OCI-LY7 (cell line): ENCODE data around the gene FGD4. TPM values are rescaled to one million over a fixed set of nuclear protein-coding genes. Genes with fewer than 3 reads are reported as not detected.

ENCODE experiments used
- BruUV-seq: library from RNA; stranded (reverse); fragments of 400-500 nt; replicated peaks from 2 replicates; lab custom pipeline; 2021; lab: Mats Ljungman, UMichigan
- CTCF ChIA-PET: fragments of 300-600 bp; sonication (Branson Sonifier 250); formaldehyde crosslinking; loops from one replicate; lab custom pipeline; 2022; ENCODE audit warnings: antibody characterized with exemption; ENCODE audit not compliant: unreplicated experiment; lab: Charles Lee
- POLR2A ChIA-PET: fragments of 300-600 bp; sonication (Branson Sonifier 250); formaldehyde crosslinking; loops from one replicate; lab custom pipeline; 2022; ENCODE audit warnings: antibody characterized with exemption; lab: Charles Lee
- DNase-seq: peaks from one replicate; pipeline ENCODE4 v3.0.0-alpha.2; 2015; ENCODE audit warnings: low spot score
- H2AFZ ChIP-seq: fragments of 200-600 bp; sonication (generic), shearing (Covaris generic); 2 replicates; pipeline ENCODE4 v1.6.1; 2014; ENCODE audit warnings: mild to moderate bottlenecking, antibody characterized with exemption, low read length, moderate library complexity
- H3K27ac ChIP-seq: fragments of 200-600 bp; sonication (generic); 2 replicates; pipeline ENCODE4 v1.5.1; 2014; ENCODE audit warnings: mixed run types, low read depth, mild to moderate bottlenecking, moderate library complexity, low read length, inconsistent platforms; ENCODE audit not compliant: poor library complexity, severe bottlenecking
- H3K36me3 ChIP-seq: fragments of 200-600 bp; sonication (generic); 2 replicates; pipeline ENCODE4 v1.6.1; 2014; ENCODE audit warnings: mild to moderate bottlenecking, antibody characterized with exemption, low read length, moderate library complexity, mixed read lengths; ENCODE audit not compliant: insufficient read depth
- H3K4me1 ChIP-seq: fragments of 200-600 bp; sonication (generic); 2 replicates; pipeline ENCODE4 v1.5.1; 2014; ENCODE audit warnings: mild to moderate bottlenecking, low read length; ENCODE audit not compliant: insufficient read depth, poor library complexity, severe bottlenecking
- H3K4me2 ChIP-seq: fragments of 200-600 bp; sonication (generic); 2 replicates; pipeline ENCODE4 v1.6.1; 2014; ENCODE audit warnings: mild to moderate bottlenecking, low read length
- H3K4me3 ChIP-seq: fragments of 200-600 bp; sonication (generic); 2 replicates; pipeline ENCODE4 v1.5.1; 2014; ENCODE audit warnings: mild to moderate bottlenecking, low read depth, low read length; ENCODE audit not compliant: poor library complexity, severe bottlenecking
- H3K79me2 ChIP-seq: fragments of 200-600 bp; sonication (generic); 2 replicates; pipeline ENCODE4 v1.6.1; 2016; ENCODE audit warnings: low read depth, mild to moderate bottlenecking, low read length, moderate library complexity, mixed read lengths; ENCODE audit not compliant: insufficient read depth
- H3K9me2 ChIP-seq: fragments of 200-600 bp; sonication (generic); 2 replicates; pipeline ENCODE4 v1.6.1; 2016; ENCODE audit warnings: mild to moderate bottlenecking, low read length, mixed read lengths; ENCODE audit not compliant: insufficient read depth
- H3K9me3 ChIP-seq: fragments of 200-600 bp; sonication (generic); 2 replicates; pipeline ENCODE4 v1.6.1; 2014; ENCODE audit warnings: mild to moderate bottlenecking, mixed run types, low read length, mixed read lengths
- H4K20me1 ChIP-seq: fragments of 200-600 bp; sonication (generic); 2 replicates; pipeline ENCODE4 v1.6.1; 2014; ENCODE audit warnings: mild to moderate bottlenecking, antibody characterized with exemption, low read length, moderate library complexity, mixed read lengths; ENCODE audit not compliant: insufficient read depth
- EZH2phosphoT487 ChIP-seq: fragments of 200-600 bp; sonication (generic); IDR thresholded peaks from 2 replicates; pipeline ENCODE4 v1.6.1; 2018; ENCODE audit warnings: low read depth, borderline replicate concordance, mild to moderate bottlenecking, mixed run types, antibody characterized with exemption, low read length, moderate library complexity, mixed read lengths
- intact Hi-C: fragments of 100-400 bp; cut with micrococcal nuclease; formaldehyde crosslinking; loops from one replicate; pipeline ENCODE4 v1.10.0; 2022; ENCODE audit not compliant: unreplicated experiment
- total RNA-seq, 2 experiments: library from RNA; depleted of rRNA in 1 of 2; stranded (reverse); fragments of >200 nt in 1 of 2; shearing (Covaris generic) in 1 of 2; gene quantifications; 2 replicates each; pipeline ENCODE4 v1.2.3, GENCODE V29; 2014 to 2022
- TF ChIP-seq, protein P1 (sequence below): fragments of 200-600 bp; sonication (generic); conservative IDR thresholded peaks from 2 replicates; pipeline ENCODE4 v1.5.1; 2014; ENCODE audit warnings: mild to moderate bottlenecking, antibody characterized with exemption, low read length, moderate library complexity, mixed read lengths

Gene FGD4
- total RNA-seq, 2 experiments from 2014 or later, result 14.9 to 19.3 TPM

GRCh38 chr12:32470936-32471470 is 71.6 kb downstream of the FGD4 start:
- H3K79me2 ChIP-seq, result no peaks in the 10 kb centered on the region
- peaks cover 50% of the 10 kb centered on the region for H3K4me1 ChIP-seq
- no TSS peak for BruUV-seq
- no peak for DNase-seq
- H4K20me1 ChIP-seq, result no peaks in the 10 kb centered on the region
- H3K36me3 ChIP-seq, result peaks cover 7% of the 10 kb centered on the region; the same call in 1 of the 2 replicates
- ChIA-PET CTCF (no interaction called here), POLR2A (interaction anchor here (0.8 to 1.1 kb wide), 3 partner anchors 8 to 13 kb away, joined by 3 to 6 read pairs (median 4); no protein-coding TSS in a partner anchor)
- no peaks in the 10 kb centered on the region for H3K9me3 ChIP-seq
- no peaks in the 10 kb centered on the region for H3K9me2 ChIP-seq
- intact Hi-C loops, result no loop called here
- H3K27ac ChIP-seq, result no peak overlapping the region
- no peak overlapping the region for H3K4me3 ChIP-seq
- H2AFZ ChIP-seq, result no peak overlapping the region
- TF ChIP-seq, protein P1, sequence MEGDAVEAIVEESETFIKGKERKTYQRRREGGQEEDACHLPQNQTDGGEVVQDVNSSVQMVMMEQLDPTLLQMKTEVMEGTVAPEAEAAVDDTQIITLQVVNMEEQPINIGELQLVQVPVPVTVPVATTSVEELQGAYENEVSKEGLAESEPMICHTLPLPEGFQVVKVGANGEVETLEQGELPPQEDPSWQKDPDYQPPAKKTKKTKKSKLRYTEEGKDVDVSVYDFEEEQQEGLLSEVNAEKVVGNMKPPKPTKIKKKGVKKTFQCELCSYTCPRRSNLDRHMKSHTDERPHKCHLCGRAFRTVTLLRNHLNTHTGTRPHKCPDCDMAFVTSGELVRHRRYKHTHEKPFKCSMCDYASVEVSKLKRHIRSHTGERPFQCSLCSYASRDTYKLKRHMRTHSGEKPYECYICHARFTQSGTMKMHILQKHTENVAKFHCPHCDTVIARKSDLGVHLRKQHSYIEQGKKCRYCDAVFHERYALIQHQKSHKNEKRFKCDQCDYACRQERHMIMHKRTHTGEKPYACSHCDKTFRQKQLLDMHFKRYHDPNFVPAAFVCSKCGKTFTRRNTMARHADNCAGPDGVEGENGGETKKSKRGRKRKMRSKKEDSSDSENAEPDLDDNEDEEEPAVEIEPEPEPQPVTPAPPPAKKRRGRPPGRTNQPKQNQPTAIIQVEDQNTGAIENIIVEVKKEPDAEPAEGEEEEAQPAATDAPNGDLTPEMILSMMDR, result no peak
- TF ChIP-seq EZH2phosphoT487, result no peak
- H3K4me2 ChIP-seq, result no peak overlapping the region

DNA sequence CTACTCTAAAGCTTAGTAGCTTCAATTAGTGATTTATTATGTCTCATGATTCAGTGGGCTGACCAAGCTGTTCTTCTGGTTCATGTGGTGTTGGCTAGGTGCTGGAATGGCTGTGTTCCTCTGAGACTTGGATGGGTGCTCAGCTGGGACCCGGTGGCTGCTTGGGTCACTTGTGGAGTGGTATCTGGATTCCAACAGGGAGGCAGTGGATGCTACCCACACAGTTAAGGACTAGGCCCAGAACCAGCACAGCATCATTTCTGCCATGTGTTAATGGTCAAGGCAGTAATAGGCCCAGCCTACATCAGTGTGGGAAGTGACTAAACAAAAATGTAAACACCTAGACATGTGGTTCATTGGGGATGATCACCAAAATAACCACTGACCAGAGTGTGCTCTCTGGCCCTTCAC is 72.2 kb downstream of the FGD4 start:
- Histone ChIP-seq H3K27ac (no peak overlapping the region), H4K20me1 (no peaks in the 10 kb centered on the region), H3K4me3 (no peak overlapping the region), H3K79me2 (no peaks in the 10 kb centered on the region), H3K36me3 (0 out of 2 replicates have a peak, but pooled peaks cover 2% of the 10 kb centered on the region), H3K4me1 (peaks cover 53% of the 10 kb centered on the region), H3K9me3 (no peaks in the 10 kb centered on the region), H3K9me2 (no peaks in the 10 kb centered on the region), H2AFZ (no peak overlapping the region), H3K4me2 (no peak overlapping the region)
- ChIA-PET POLR2A (interaction anchor here (0.8 to 1.1 kb wide), 2 partner anchors 7 to 13 kb away, joined by 3 to 6 read pairs; no protein-coding TSS in a partner anchor), CTCF (no interaction called here)
- intact Hi-C loops, result no loop called here
- no TSS peak for BruUV-seq
- no peak for TF ChIP-seq EZH2phosphoT487
- TF ChIP-seq, protein P1, result no peak
- no peak for DNase-seq

DNA sequence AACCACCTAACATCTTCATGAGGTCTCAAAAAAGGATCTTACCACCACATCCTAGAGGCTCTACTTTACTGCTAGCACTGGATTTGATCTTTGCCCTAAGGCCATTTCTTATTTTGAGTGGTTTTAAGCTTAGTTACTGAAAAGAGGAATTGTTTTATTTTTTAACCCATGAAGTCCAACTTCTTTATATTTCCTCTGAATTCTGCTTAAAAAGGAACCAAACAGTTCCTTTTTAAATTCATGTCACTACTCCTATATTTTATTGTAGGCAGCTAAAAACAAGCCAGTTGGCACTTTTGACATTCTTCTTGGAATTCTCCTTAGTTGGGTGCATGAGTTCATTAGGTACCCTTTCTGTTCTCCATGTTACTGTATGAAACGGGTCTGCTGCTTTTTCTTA is 76.4 kb downstream of the FGD4 start:
- Histone ChIP-seq H3K9me2 (no peaks in the 10 kb centered on the region), H3K79me2 (no peaks in the 10 kb centered on the region), H3K4me3 (no peak overlapping the region), H3K9me3 (no peaks in the 10 kb centered on the region), H2AFZ (peak overlapping the region; percentile 5; the same call in 1 of the 2 replicates), H3K4me2 (no peak overlapping the region), H3K27ac (no peak overlapping the region), H3K4me1 (peaks cover 54% of the 10 kb centered on the region), H3K36me3 (no peaks in the 10 kb centered on the region), H4K20me1 (no peaks in the 10 kb centered on the region)
- POLR2A ChIA-PET, result interaction anchor here (0.6 to 3.9 kb wide), 6 partner anchors 8 to 54 kb away, joined by 3 to 46 read pairs (median 10); no protein-coding TSS in a partner anchor
- no peak for DNase-seq
- BruUV-seq, result no TSS peak
- intact Hi-C loops, result no loop called here
- CTCF ChIA-PET, result no interaction called here
- no peak for TF ChIP-seq EZH2phosphoT487
